A673 (cell line): Measurements from ENCODE around the gene MSH3. TPM values are rescaled to one million over a fixed set of nuclear protein-coding genes. Genes with fewer than 3 reads are reported as not detected.

Source experiments
- BruUV-seq: library from RNA; stranded (reverse); fragments of 400-500 nt; replicated peaks from 2 replicates; lab custom pipeline; 2021; lab: Mats Ljungman, UMichigan
- CTCF ChIA-PET: fragments of 300-600 bp; sonication (Branson Sonifier 250); formaldehyde crosslinking; loops from one replicate; lab custom pipeline; 2022; ENCODE audit warnings: antibody characterized with exemption; lab: Charles Lee
- POLR2A ChIA-PET: fragments of 300-600 bp; sonication (Branson Sonifier 250); formaldehyde crosslinking; loops from one replicate; lab custom pipeline; 2022; ENCODE audit warnings: antibody characterized with exemption; ENCODE audit not compliant: low non-redundant PET; lab: Charles Lee
- DNase-seq: peaks from one replicate; pipeline ENCODE4 v3.0.0-alpha.2; 2015; ENCODE audit warnings: low spot score
- H3K27ac ChIP-seq: fragments of 200-600 bp; sonication (generic); 2 replicates; pipeline ENCODE4 v1.5.1; 2016; ENCODE audit warnings: mixed run types, low read depth, mild to moderate bottlenecking, mixed read lengths, antibody characterized with exemption, low read length; ENCODE audit not compliant: poor library complexity, severe bottlenecking
- H3K27me3 ChIP-seq: fragments of 200-600 bp; sonication (generic); replicated peaks from 2 replicates; pipeline ENCODE4 v1.6.1; 2017; ENCODE audit warnings: mixed run types, low read depth, mild to moderate bottlenecking, mixed read lengths, antibody characterized with exemption, low read length; ENCODE audit not compliant: insufficient read depth, poor library complexity
- H3K36me3 ChIP-seq: fragments of 200-600 bp; sonication (generic); 2 replicates; pipeline ENCODE4 v1.6.1; 2016; ENCODE audit warnings: mixed run types, mild to moderate bottlenecking, mixed read lengths, antibody characterized with exemption, low read length; ENCODE audit not compliant: insufficient read depth, poor library complexity, severe bottlenecking
- H3K4me1 ChIP-seq: fragments of 200-600 bp; sonication (generic); 2 replicates; pipeline ENCODE4 v1.6.1; 2017; ENCODE audit warnings: mixed run types, mild to moderate bottlenecking, mixed read lengths, antibody characterized with exemption, low read length; ENCODE audit not compliant: insufficient read depth, poor library complexity, severe bottlenecking
- H3K4me3 ChIP-seq: fragments of 200-600 bp; sonication (generic); 2 replicates; pipeline ENCODE4 v1.5.1; 2016; ENCODE audit warnings: low read depth, mixed run types, mild to moderate bottlenecking, mixed read lengths, low read length; ENCODE audit not compliant: poor library complexity, severe bottlenecking
- H3K9me3 ChIP-seq: fragments of 200-600 bp; sonication (generic); 2 replicates; pipeline ENCODE4 v1.6.1; 2016; ENCODE audit warnings: mixed run types, low read depth, mild to moderate bottlenecking, mixed read lengths, antibody characterized with exemption, low read length; ENCODE audit not compliant: poor library complexity, severe bottlenecking
- CTCF ChIP-seq: fragments of 300-800, 200-600 bp; sonication (generic); conservative IDR thresholded peaks from 2 replicates; pipeline ENCODE4 v1.5.1; 2017; ENCODE audit warnings: low read depth, mild to moderate bottlenecking, antibody characterized with exemption, low read length, moderate library complexity, mixed read lengths
- EZH2 ChIP-seq: fragments of 200-600 bp; sonication (generic); IDR thresholded peaks from 2 replicates; pipeline ENCODE4 v1.6.1; 2017; ENCODE audit warnings: borderline replicate concordance, low read depth, mild to moderate bottlenecking, mixed read lengths, antibody characterized with exemption, low read length; ENCODE audit not compliant: poor library complexity, severe bottlenecking
- intact Hi-C: fragments of 100-400 bp; cut with micrococcal nuclease; formaldehyde crosslinking; loops from one replicate; pipeline ENCODE4 v1.10.0; 2022; ENCODE audit not compliant: unreplicated experiment
- total RNA-seq: library from RNA; stranded (reverse); gene quantifications from 2 replicates; pipeline ENCODE4 v1.2.3, GENCODE V29; 2021

The MSH3 gene
- total RNA-seq, 1 experiment from 2014 or later: 16.2 TPM

GRCh38 chr5:80622756-80623155 is 31.7 kb upstream of the MSH3 start:
- DNase-seq: no peak
- ChIA-PET CTCF (no interaction called here), POLR2A (no interaction called here)
- Histone ChIP-seq H3K36me3 (no peaks in the 10 kb centered on the region), H3K27ac (no peak overlapping the region), H3K9me3 (no peaks in the 10 kb centered on the region), H3K4me1 (no peaks in the 10 kb centered on the region), H3K27me3 (no peaks in the 10 kb centered on the region), H3K4me3 (no peak overlapping the region)
- BruUV-seq: no TSS peak
- no peak for TF ChIP-seq EZH2
- no peak for TF ChIP-seq CTCF
- intact Hi-C loops: no loop called here

GRCh38 chr5:80623999-80624398 is 30.5 kb upstream of the MSH3 start:
- Histone ChIP-seq H3K4me1 (no peaks in the 10 kb centered on the region), H3K36me3 (peaks cover under 1% of the 10 kb centered on the region), H3K4me3 (no peak overlapping the region), H3K27ac (no peak overlapping the region), H3K27me3 (no peaks in the 10 kb centered on the region), H3K9me3 (no peaks in the 10 kb centered on the region)
- intact Hi-C loops: no loop called here
- TF ChIP-seq CTCF (no peak), EZH2 (no peak)
- CTCF ChIA-PET: no interaction called here
- POLR2A ChIA-PET: no interaction called here
- DNase-seq: peak; percentile 9
- BruUV-seq: no TSS peak

- Histone ChIP-seq H3K4me1 (no peaks in the 10 kb centered on the region), H3K27me3 (no peaks in the 10 kb centered on the region), H3K9me3 (no peaks in the 10 kb centered on the region), H3K36me3 (peaks cover 9% of the 10 kb centered on the region), H3K4me3 (no peak overlapping the region), H3K27ac (no peak overlapping the region)
- CTCF ChIA-PET: no interaction called here
- TF ChIP-seq CTCF (no peak), EZH2 (no peak)
- POLR2A ChIA-PET: no interaction called here
- no peak for DNase-seq
- BruUV-seq: no TSS peak
- intact Hi-C loops: no loop called here
Observed at GRCh38 chr5:80625230-80625629, 29.2 kb upstream of the MSH3 start.
